PC-9 (cell line): Measurements from ENCODE around the gene TH. TPM values are rescaled to one million over a fixed set of nuclear protein-coding genes. Genes with fewer than 3 reads are reported as not detected.
"Not testable (repeated sequence)": the region's sequence is repeated elsewhere in the genome, so short reads cannot be mapped to it uniquely, and the experiment has no call there.

ENCODE experiments used
- BruUV-seq: library from RNA; stranded (reverse); fragments of 400-500 nt; replicated peaks from 2 replicates; lab custom pipeline; 2021; lab: Mats Ljungman, UMichigan
- CTCF ChIA-PET: fragments of 300-600 bp; sonication (Branson Sonifier 250); formaldehyde crosslinking; loops from one replicate; lab custom pipeline; 2022; ENCODE audit warnings: antibody characterized with exemption; lab: Charles Lee
- POLR2A ChIA-PET: fragments of 300-600 bp; sonication (Branson Sonifier 250); formaldehyde crosslinking; loops from one replicate; lab custom pipeline; 2022; ENCODE audit warnings: antibody characterized with exemption; ENCODE audit not compliant: unreplicated experiment; lab: Charles Lee
- DNase-seq, 2 experiments: peaks; one replicate each; pipeline versions ENCODE4 v3.0.0 to v3.0.0-alpha.2; 2015 to 2022; ENCODE audit warnings: mixed read lengths in 1 of 2
- H2AFZ ChIP-seq: fragments of 200-600 bp; sonication (generic); 2 replicates; pipeline ENCODE4 v1.8.1; 2017; ENCODE audit warnings: antibody characterized with exemption
- H3F3A ChIP-seq: fragments of 200-600 bp; sonication (generic); 2 replicates; pipeline ENCODE4 v1.8.1; 2017; ENCODE audit warnings: antibody characterized with exemption, mild to moderate bottlenecking, low read depth; ENCODE audit not compliant: insufficient read depth
- H3K27ac ChIP-seq: fragments of 200-600 bp; sonication (generic); 2 replicates; pipeline ENCODE4 v1.6.1; 2016; ENCODE audit warnings: mixed run types
- H3K27me3 ChIP-seq: fragments of 200-600 bp; sonication (generic); 2 replicates; pipeline ENCODE4 v1.6.1; 2016; ENCODE audit warnings: low read depth, mixed run types; ENCODE audit not compliant: insufficient read depth
- H3K36me3 ChIP-seq: fragments of 200-600 bp; sonication (generic); 2 replicates; pipeline ENCODE4 v1.6.1; 2016; ENCODE audit warnings: low read depth, mixed run types
- H3K4me1 ChIP-seq: fragments of 200-600 bp; sonication (generic); replicated peaks from 2 replicates; pipeline ENCODE4 v1.6.1; 2016; ENCODE audit warnings: mixed run types; ENCODE audit not compliant: insufficient read depth
- H3K4me2 ChIP-seq: fragments of 200-600 bp; sonication (generic); 2 replicates; pipeline ENCODE4 v1.6.1; 2017; ENCODE audit warnings: mixed run types
- H3K4me3 ChIP-seq: fragments of 200-600 bp; sonication (generic); 2 replicates; pipeline ENCODE4 v1.6.1; 2016; ENCODE audit warnings: mixed run types
- H3K79me2 ChIP-seq: fragments of 200-600 bp; sonication (generic); 2 replicates; pipeline ENCODE4 v1.6.1; 2017; ENCODE audit warnings: low read depth, mixed run types
- H3K9me2 ChIP-seq: fragments of 200-600 bp; sonication (generic); 2 replicates; pipeline ENCODE4 v1.8.1; 2017; ENCODE audit warnings: mild to moderate bottlenecking; ENCODE audit not compliant: insufficient read depth
- H3K9me3 ChIP-seq: fragments of 200-600 bp; sonication (generic); 2 replicates; pipeline ENCODE4 v1.8.1; 2016; ENCODE audit warnings: low read depth; ENCODE audit not compliant: insufficient read depth
- H4K20me1 ChIP-seq: fragments of 200-600 bp; sonication (generic); 2 replicates; pipeline ENCODE4 v1.8.1; 2017; ENCODE audit not compliant: insufficient read depth
- CTCF ChIP-seq: fragments of 200-600 bp; sonication (generic); conservative IDR thresholded peaks from 2 replicates; pipeline ENCODE4 v1.6.1; 2017; ENCODE audit warnings: mixed run types, antibody characterized with exemption, mild to moderate bottlenecking, moderate library complexity
- EZH2 ChIP-seq: fragments of 200-600 bp; sonication (generic); IDR thresholded peaks from 2 replicates; pipeline ENCODE4 v1.8.0; 2017; ENCODE audit warnings: antibody characterized with exemption, low read depth
- intact Hi-C: fragments of 100-400 bp; cut with micrococcal nuclease; formaldehyde crosslinking; loops from one replicate; pipeline ENCODE4 v1.10.0; 2022; ENCODE audit not compliant: unreplicated experiment
- total RNA-seq: library from RNA; stranded (reverse); gene quantifications from 2 replicates; pipeline ENCODE4 v1.2.3, GENCODE V29; 2021

The TH gene
- total RNA-seq, 1 experiment from 2014 or later, result 2.2 TPM

GRCh38 chr11:2127482-2128129, 44.0 kb downstream of the TH start:
- H3K9me2 ChIP-seq, result no peaks in the 10 kb centered on the region
- H2AFZ ChIP-seq, result no peak overlapping the region
- TF ChIP-seq EZH2 (no peak), CTCF (no peak)
- no peaks in the 10 kb centered on the region for H3K9me3 ChIP-seq
- H3K79me2 ChIP-seq, result no peaks in the 10 kb centered on the region
- DNase-seq, result no peak
- H3K4me1 ChIP-seq, result peaks cover 2% of the 10 kb centered on the region
- no peaks in the 10 kb centered on the region for H3K36me3 ChIP-seq
- no peak overlapping the region for H3K4me2 ChIP-seq
- no peak overlapping the region for H3K27ac ChIP-seq
- ChIA-PET POLR2A (no interaction called here), CTCF (interaction anchor here (0.8 kb wide), 1 partner anchor 51 kb away, joined by 3 read pairs; no protein-coding TSS in a partner anchor)
- BruUV-seq, result no TSS peak
- no peaks in the 10 kb centered on the region for H4K20me1 ChIP-seq
- intact Hi-C loops, result no loop called here
- H3K27me3 ChIP-seq, result peaks cover 21% of the 10 kb centered on the region
- no peak overlapping the region for H3K4me3 ChIP-seq
- no peaks in the 10 kb centered on the region for H3F3A ChIP-seq

- Histone ChIP-seq H3K9me2 (no peaks in the 10 kb centered on the region), H3K9me3 (no peaks in the 10 kb centered on the region), H3K79me2 (no peaks in the 10 kb centered on the region), H3K4me3 (no peak overlapping the region), H3K4me2 (no peak overlapping the region), H3F3A (no peaks in the 10 kb centered on the region), H2AFZ (no peak overlapping the region), H3K36me3 (no peaks in the 10 kb centered on the region), H3K27ac (no peak overlapping the region), H3K27me3 (peaks cover 21% of the 10 kb centered on the region; the same call in 1 of the 2 replicates), H4K20me1 (no peaks in the 10 kb centered on the region), H3K4me1 (peaks cover 6% of the 10 kb centered on the region)
- ChIA-PET POLR2A (no interaction called here), CTCF (interaction anchor here (0.8 kb wide), 1 partner anchor 52 kb away, joined by 3 read pairs; no protein-coding TSS in a partner anchor)
- no peak for DNase-seq
- intact Hi-C loops, result no loop called here
- TF ChIP-seq CTCF (no peak), EZH2 (no peak)
- BruUV-seq, result no TSS peak
These were observed 45.0 kb downstream of the TH start for GRCh38 chr11:2126520-2127085.

- H3F3A ChIP-seq, H3K9me3 ChIP-seq, CTCF ChIA-PET, H3K36me3 ChIP-seq, H2AFZ ChIP-seq, H3K4me3 ChIP-seq, DNase-seq, H3K4me1 ChIP-seq, POLR2A ChIA-PET, H3K9me2 ChIP-seq, H3K27ac ChIP-seq, BruUV-seq, H4K20me1 ChIP-seq, H3K79me2 ChIP-seq, H3K4me2 ChIP-seq, intact Hi-C loops: not testable (repeated sequence)
- peaks cover 22% of the 10 kb centered on the region; the same call in 1 of the 2 replicates for H3K27me3 ChIP-seq
These were observed 46.7 kb downstream of the TH start for GRCh38 chr11:2124736-2125484.
